ENCODE data around the gene HIVEP3.
"Not testable (repeated sequence)": the region's sequence is repeated elsewhere in the genome, so short reads cannot be mapped to it uniquely, and the experiment has no call there.

Gene HIVEP3

DNA sequence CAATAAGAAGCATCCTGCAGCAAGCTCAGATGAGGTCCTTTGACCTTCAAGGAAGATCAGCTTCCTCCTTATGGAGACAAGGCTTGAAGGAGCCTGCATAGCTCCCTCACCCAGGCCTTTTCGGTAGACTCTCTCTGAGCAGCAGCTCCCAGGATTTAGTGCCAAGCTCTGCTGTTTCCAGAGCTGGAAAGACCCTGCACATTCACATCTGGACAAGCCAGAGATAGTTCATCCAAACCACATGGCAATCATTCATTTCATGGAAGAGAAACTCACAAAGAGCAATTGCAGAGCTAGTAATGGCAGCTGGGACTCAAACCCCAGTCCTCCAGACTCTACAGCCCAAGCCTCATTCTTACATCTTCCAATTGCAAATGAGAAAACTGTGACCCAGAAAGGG is 357.8 kb downstream of the HIVEP3 start:
- no peak overlapping the region for H3K4me2 ChIP-seq (ENCODE audit: low read length)
- H3K9me3 ChIP-seq (ENCODE audit: control insufficient read depth, low read length), result no peaks in the 10 kb centered on the region
- H3K79me2 ChIP-seq, result no peaks in the 10 kb centered on the region
- TF ChIP-seq, protein P1, sequence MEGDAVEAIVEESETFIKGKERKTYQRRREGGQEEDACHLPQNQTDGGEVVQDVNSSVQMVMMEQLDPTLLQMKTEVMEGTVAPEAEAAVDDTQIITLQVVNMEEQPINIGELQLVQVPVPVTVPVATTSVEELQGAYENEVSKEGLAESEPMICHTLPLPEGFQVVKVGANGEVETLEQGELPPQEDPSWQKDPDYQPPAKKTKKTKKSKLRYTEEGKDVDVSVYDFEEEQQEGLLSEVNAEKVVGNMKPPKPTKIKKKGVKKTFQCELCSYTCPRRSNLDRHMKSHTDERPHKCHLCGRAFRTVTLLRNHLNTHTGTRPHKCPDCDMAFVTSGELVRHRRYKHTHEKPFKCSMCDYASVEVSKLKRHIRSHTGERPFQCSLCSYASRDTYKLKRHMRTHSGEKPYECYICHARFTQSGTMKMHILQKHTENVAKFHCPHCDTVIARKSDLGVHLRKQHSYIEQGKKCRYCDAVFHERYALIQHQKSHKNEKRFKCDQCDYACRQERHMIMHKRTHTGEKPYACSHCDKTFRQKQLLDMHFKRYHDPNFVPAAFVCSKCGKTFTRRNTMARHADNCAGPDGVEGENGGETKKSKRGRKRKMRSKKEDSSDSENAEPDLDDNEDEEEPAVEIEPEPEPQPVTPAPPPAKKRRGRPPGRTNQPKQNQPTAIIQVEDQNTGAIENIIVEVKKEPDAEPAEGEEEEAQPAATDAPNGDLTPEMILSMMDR (IDR thresholded peaks at IDR 0.05), result no peak
- H3K4me3 ChIP-seq (ENCODE audit: low read depth, low read length), result no peak overlapping the region
- H3K4me1 ChIP-seq, result no peaks in the 10 kb centered on the region
- H3K9ac ChIP-seq, result no peak overlapping the region
- no peak overlapping the region for H3K27ac ChIP-seq
- H2AFZ ChIP-seq, result no peak overlapping the region
- H3K36me3 ChIP-seq (ENCODE audit: control insufficient read depth, insufficient read depth, low read length), result no peaks in the 10 kb centered on the region
- H3K27me3 ChIP-seq (ENCODE audit: control insufficient read depth, insufficient read depth, low read length), result no peaks in the 10 kb centered on the region

DNA sequence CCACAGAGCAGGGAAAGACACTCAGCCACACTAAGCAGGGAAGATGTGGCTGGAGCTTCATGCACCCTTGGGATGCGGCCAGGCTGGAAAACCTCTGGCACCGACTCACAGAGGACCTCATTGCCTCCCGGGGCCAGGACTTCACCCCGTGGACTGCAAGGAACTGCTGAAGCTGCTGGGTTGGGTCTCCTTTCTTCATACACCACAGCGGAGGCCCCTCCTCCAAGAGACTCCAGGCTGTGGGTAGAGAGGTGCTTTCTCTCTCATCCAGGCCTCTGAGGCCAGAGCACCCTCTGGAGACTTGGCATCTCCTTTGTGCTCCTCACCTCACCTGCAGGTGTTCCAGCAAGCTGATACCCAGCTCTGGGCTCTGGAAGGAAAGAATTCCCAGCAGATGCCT is 358.2 kb downstream of the HIVEP3 start:
- H3K4me3 ChIP-seq (ENCODE audit: low read depth, low read length), result no peak overlapping the region
- H3K27me3 ChIP-seq (ENCODE audit: control insufficient read depth, insufficient read depth, low read length), result no peaks in the 10 kb centered on the region
- no peaks in the 10 kb centered on the region for H3K36me3 ChIP-seq (ENCODE audit: control insufficient read depth, insufficient read depth, low read length)
- TF ChIP-seq, protein P1 (IDR thresholded peaks at IDR 0.05), result no peak
- no peaks in the 10 kb centered on the region for H3K79me2 ChIP-seq
- no peak overlapping the region for H3K9ac ChIP-seq
- H3K4me2 ChIP-seq (ENCODE audit: low read length), result no peak overlapping the region
- no peak overlapping the region for H3K27ac ChIP-seq
- H3K4me1 ChIP-seq, result no peaks in the 10 kb centered on the region
- H3K9me3 ChIP-seq (ENCODE audit: control insufficient read depth, low read length), result no peaks in the 10 kb centered on the region
- H2AFZ ChIP-seq, result no peak overlapping the region

DNA sequence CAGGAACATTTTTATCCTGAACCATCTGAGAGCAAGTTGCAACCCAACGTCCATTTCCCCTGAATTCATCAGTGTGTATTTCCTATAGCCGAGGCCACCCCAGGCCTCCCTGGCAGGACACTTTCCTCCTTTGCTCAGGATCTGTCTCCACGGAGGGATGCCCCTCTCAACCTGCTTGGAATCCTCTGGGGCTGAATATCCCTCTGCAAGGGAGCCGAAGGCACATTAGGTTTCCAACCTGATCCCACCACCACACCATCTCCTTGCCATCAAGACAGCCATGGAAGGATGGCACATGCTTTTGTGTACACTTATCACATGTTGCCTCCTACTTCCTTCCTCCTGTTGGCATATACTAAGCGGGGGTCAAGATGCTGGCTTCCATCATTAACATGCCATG is 359.4 kb downstream of the HIVEP3 start:
- Histone ChIP-seq H3K4me1 (no peaks in the 10 kb centered on the region), H3K9me3 (ENCODE audit: control insufficient read depth, low read length) (no peaks in the 10 kb centered on the region), H3K4me3 (ENCODE audit: low read depth, low read length) (no peak overlapping the region), H3K27me3 (ENCODE audit: control insufficient read depth, insufficient read depth, low read length) (no peaks in the 10 kb centered on the region), H3K4me2 (ENCODE audit: low read length) (no peak overlapping the region), H3K36me3 (ENCODE audit: control insufficient read depth, insufficient read depth, low read length) (no peaks in the 10 kb centered on the region), H3K27ac (no peak overlapping the region), H3K79me2 (no peaks in the 10 kb centered on the region), H2AFZ (no peak overlapping the region), H3K9ac (no peak overlapping the region)
- TF ChIP-seq, protein P1 (IDR thresholded peaks at IDR 0.05), result no peak

DNA sequence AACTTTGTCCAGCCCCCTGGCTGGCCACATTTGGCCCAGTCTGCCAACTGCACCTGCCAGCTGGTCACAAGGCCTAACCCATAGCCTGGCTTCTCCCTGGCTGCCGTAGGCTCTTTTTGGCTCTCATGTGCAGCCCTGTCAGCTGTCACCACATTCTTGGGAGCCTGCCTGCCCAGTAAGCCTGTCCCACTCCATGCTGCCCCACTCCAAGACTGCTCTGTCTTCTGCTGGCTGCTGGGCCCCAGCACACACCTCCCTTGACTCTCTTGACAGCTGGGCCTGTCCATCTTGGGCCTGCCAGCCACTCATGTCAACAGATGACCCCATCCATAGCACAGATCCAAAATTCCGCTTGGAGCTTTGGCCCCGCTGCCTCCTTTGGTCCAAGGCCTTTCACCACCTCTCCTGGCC is 360.0 kb downstream of the HIVEP3 start:
- Histone ChIP-seq H2AFZ (no peak overlapping the region), H3K9me3 (ENCODE audit: control insufficient read depth, low read length) (no peaks in the 10 kb centered on the region), H3K27ac (no peak overlapping the region), H3K79me2 (no peaks in the 10 kb centered on the region), H3K27me3 (ENCODE audit: control insufficient read depth, insufficient read depth, low read length) (no peaks in the 10 kb centered on the region), H3K9ac (no peak overlapping the region), H3K36me3 (ENCODE audit: control insufficient read depth, insufficient read depth, low read length) (no peaks in the 10 kb centered on the region), H3K4me1 (no peaks in the 10 kb centered on the region), H3K4me3 (ENCODE audit: low read depth, low read length) (no peak overlapping the region), H3K4me2 (ENCODE audit: low read length) (no peak overlapping the region)
- TF ChIP-seq, protein P1 (IDR thresholded peaks at IDR 0.05), result no peak

DNA sequence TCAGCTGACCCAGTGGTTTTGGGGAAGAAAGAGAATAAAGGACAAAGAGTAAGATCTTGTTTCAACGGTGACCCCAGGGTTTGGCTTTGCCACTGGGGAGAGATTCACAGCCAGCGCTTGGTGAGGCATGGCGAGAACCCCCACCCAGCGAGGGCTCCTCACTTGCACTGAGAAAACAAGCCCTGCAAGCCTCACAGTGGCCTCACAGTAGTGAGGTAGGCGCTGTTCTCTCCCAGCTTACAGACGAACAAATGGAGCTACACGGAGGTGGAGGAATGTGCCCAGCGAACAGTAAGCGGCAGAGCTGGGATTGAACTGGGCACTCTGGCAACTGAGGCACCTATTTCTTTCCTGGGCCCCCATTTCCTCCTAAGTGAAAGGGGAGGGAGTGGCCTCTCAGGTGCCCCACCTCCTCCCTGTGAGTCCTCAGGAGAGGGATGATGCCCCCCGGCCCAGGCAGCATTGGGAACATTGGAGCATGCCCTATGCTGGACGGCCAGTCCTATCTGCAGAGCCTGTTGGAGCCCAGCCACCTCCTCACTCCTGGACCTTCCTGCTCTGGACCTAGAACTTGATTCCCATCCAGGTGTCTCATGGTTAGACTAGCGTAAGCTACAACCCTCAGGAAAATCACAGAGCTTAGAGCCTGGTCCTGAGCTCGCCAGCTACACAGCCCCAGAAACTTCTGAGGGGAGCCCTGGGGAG is 360.8 kb downstream of the HIVEP3 start:
- no peak overlapping the region for H3K4me3 ChIP-seq (ENCODE audit: low read depth, low read length)
- no peak overlapping the region for H2AFZ ChIP-seq
- H3K4me2 ChIP-seq (ENCODE audit: low read length), result no peak overlapping the region
- H3K27ac ChIP-seq, result no peak overlapping the region
- no peak overlapping the region for H3K9ac ChIP-seq
- no peaks in the 10 kb centered on the region for H3K9me3 ChIP-seq (ENCODE audit: control insufficient read depth, low read length)
- no peaks in the 10 kb centered on the region for H3K4me1 ChIP-seq
- TF ChIP-seq, protein P1 (IDR thresholded peaks at IDR 0.05), result no peak
- no peaks in the 10 kb centered on the region for H3K36me3 ChIP-seq (ENCODE audit: control insufficient read depth, insufficient read depth, low read length)
- H3K79me2 ChIP-seq, result no peaks in the 10 kb centered on the region
- H3K27me3 ChIP-seq (ENCODE audit: control insufficient read depth, insufficient read depth, low read length), result no peaks in the 10 kb centered on the region

DNA sequence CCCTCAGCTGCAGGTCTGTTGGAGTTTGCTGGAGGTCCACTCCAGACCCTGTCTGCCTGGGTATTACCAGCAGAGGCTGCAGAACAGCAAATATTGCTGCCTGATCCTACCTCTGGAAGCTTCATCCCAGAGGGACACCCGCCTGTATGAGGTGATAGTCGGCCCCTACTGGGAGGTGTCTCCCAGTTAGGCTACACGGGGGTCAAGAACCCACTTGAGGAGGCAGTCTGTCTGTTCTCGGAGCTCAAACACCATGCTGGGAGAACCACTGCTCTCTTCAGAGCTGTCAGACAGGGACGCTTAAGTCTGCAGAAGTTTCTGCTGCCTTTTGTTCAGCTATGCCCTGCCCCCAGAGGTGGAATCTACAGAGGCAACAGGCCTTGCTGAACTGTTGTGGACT is 364.0 kb downstream of the HIVEP3 start:
- H3K79me2 ChIP-seq; H3K9me3 ChIP-seq (ENCODE audit: control insufficient read depth, low read length); H3K4me3 ChIP-seq (ENCODE audit: low read depth, low read length); H3K36me3 ChIP-seq (ENCODE audit: control insufficient read depth, insufficient read depth, low read length); H3K4me1 ChIP-seq; H2AFZ ChIP-seq; H3K27ac ChIP-seq; H3K9ac ChIP-seq; H3K27me3 ChIP-seq (ENCODE audit: control insufficient read depth, insufficient read depth, low read length); H3K4me2 ChIP-seq (ENCODE audit: low read length): not testable (repeated sequence)

Measured in parathyroid adenoma (tissue), 2 donors.